ENCODE results near the gene TTLL5. TPM values are rescaled to one million over a fixed set of nuclear protein-coding genes. Genes with fewer than 3 reads are reported as not detected.

The TTLL5 gene
- total and polyA plus RNA-seq, 2 of the 13 experiments (the other 11 are each of a cell fraction or from before 2014, with no cell fraction given): 11.8 to 18.8 TPM

DNA sequence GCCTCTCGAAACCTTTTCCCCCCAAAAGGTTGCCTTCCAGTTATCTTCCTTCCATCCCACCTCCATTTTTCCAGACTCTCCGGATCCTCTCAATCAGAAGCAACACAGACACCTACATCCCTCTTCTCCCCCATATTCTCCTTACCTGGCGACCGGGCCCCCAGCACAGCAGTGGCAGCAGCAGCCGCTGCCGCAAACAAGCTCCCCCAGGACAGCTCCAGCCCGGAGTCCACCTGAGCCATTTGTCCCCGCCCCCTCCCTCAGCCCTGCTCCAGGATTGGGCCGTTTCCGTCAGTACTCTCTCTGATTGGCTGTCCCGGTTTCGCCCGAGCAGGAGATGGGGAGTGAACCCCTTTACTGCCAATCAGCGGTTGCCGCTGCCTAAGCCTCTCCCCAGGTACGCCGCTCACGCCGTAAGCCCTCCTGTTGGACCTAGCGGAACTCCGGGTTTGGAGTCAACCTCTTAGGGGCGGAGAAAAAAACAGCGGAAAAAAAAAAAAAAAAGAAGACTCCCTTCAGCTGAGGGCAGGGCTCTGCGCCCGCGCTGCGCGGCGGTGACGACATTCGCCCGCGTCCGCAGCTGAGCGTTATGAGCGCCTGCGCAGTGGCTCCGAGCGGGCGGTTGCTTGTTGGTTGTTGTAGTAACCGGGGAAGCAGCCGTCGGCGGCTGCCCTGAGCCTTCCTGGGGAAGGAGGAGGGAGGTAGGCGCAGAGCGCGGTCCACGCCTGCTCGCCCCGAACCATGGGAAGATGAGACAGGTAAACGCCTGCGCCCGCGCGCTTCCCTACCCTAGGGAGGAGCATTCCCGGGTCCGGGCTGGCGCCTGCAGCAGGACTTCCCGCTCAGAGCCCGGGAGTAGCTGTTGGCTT, at the start of gene TTLL5, which contains the start of gene ERG28 (continued):
- TF ChIP-seq ZNF160 (CRISPR knock-in tag; IDR thresholded peaks at IDR 0.05): 0 out of 2 replicates have a peak, but pooled peaks have one; percentile 57
- no peak for TF ChIP-seq JUND (CRISPR knock-in tag; IDR thresholded peaks at IDR 0.05)
- no peak for TF ChIP-seq ZMAT3 (CRISPR knock-in tag; conservative IDR thresholded peaks at IDR 0.05)
- no peak; the same call in 1 of the 2 replicates for TF ChIP-seq ARID5B (CRISPR knock-in tag; IDR thresholded peaks at IDR 0.05)
- peak; percentile 56; the same call in 1 of the 2 replicates for TF ChIP-seq ZNF274 (CRISPR knock-in tag; IDR thresholded peaks at IDR 0.05)
- peak; percentile 71 for TF ChIP-seq SP4 (CRISPR knock-in tag; IDR thresholded peaks at IDR 0.05)
- no peak for TF ChIP-seq AKAP8 (CRISPR knock-in tag; IDR thresholded peaks at IDR 0.05)
- TF ChIP-seq, protein P1, sequence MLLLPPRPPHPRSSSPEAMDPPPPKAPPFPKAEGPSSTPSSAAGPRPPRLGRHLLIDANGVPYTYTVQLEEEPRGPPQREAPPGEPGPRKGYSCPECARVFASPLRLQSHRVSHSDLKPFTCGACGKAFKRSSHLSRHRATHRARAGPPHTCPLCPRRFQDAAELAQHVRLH (CRISPR knock-in tag; IDR thresholded peaks at IDR 0.05; ENCODE audit: borderline replicate concordance, low read depth): 0 out of 2 replicates have a peak, but pooled peaks have one; percentile 19
- no peak for TF ChIP-seq RAD51 (IDR thresholded peaks at IDR 0.05; ENCODE audit: borderline replicate concordance)
- TF ChIP-seq ZNF317 (CRISPR knock-in tag; IDR thresholded peaks at IDR 0.05): peak; percentile 80; the same call in 1 of the 2 replicates
- TF ChIP-seq ZNF343 (CRISPR knock-in tag; IDR thresholded peaks at IDR 0.05): peak; percentile 25; the same call in 1 of the 2 replicates
- TF ChIP-seq ZFX (CRISPR knock-in tag; IDR thresholded peaks at IDR 0.05; ENCODE audit: low read depth): 0 out of 2 replicates have a peak, but pooled peaks have one; percentile 18
- peak; percentile 62; the same call in 1 of the 2 replicates for TF ChIP-seq MXD4 (CRISPR knock-in tag; IDR thresholded peaks at IDR 0.05)
- 0 out of 2 replicates have a peak, but pooled peaks have one; percentile 43 for TF ChIP-seq BCL3 (CRISPR knock-in tag; IDR thresholded peaks at IDR 0.05)
- TF ChIP-seq ZNF567 (CRISPR knock-in tag; IDR thresholded peaks at IDR 0.05; ENCODE audit: borderline replicate concordance): no peak
- peak; percentile 72; the same call in 1 of the 2 replicates for TF ChIP-seq KDM5A (IDR thresholded peaks at IDR 0.05; ENCODE audit: borderline replicate concordance, low read length)
- TF ChIP-seq ZUFSP (CRISPR knock-in tag; IDR thresholded peaks at IDR 0.05; ENCODE audit: borderline replicate concordance): no peak
- no peak; the same call in none of the 2 replicates for TF ChIP-seq GMEB2 (CRISPR knock-in tag; IDR thresholded peaks at IDR 0.05; ENCODE audit: low read depth)
